CD4-positive, alpha-beta memory T cell (primary cell): Measurements from ENCODE around the gene STXBP4. TPM values are rescaled to one million over a fixed set of nuclear protein-coding genes. Genes with fewer than 3 reads are reported as not detected.

ENCODE experiments used
- CTCF ChIA-PET: fragments of 350-600 bp; sonication (Branson Sonifier 250); formaldehyde crosslinking; loops from one replicate; lab custom pipeline; 2021; ENCODE audit warnings: inconsistent platforms; ENCODE audit not compliant: partially characterized antibody; lab: Charles Lee
- POLR2A ChIA-PET: fragments of 350-600 bp; sonication (Branson Sonifier 250); formaldehyde crosslinking; loops from one replicate; lab custom pipeline; 2021; ENCODE audit not compliant: partially characterized antibody; lab: Charles Lee
- DNase-seq, 5 donors: peaks; one replicate each; pipeline versions ENCODE4 v3.0.0 to v3.0.0-alpha.2; 2020 to 2022; ENCODE audit warnings: mixed read lengths in 1 of 5
- H3K27ac ChIP-seq: one replicate; pipeline ENCODE4 v1.7.0; 2013; ENCODE audit warnings: low read depth, low read length
- H3K27me3 ChIP-seq: 2 replicates; pipeline ENCODE4 v1.7.0; 2013; ENCODE audit warnings: mild to moderate bottlenecking, low read length, moderate library complexity; ENCODE audit not compliant: insufficient read depth
- H3K36me3 ChIP-seq: 2 replicates; pipeline ENCODE4 v1.7.0; 2013; ENCODE audit warnings: mild to moderate bottlenecking, low read length, moderate library complexity; ENCODE audit not compliant: insufficient read depth
- H3K4me1 ChIP-seq: 2 replicates; pipeline ENCODE4 v1.7.0; 2013; ENCODE audit warnings: mild to moderate bottlenecking, low read length, moderate library complexity; ENCODE audit not compliant: insufficient read depth
- H3K4me3 ChIP-seq, 2 donors: one replicate each; pipeline ENCODE4 v1.7.0; 2013; ENCODE audit warnings: low read length in 2 of 2, mild to moderate bottlenecking in 1 of 2
- H3K9me3 ChIP-seq, 2 donors: one replicate each; pipeline ENCODE4 v1.7.0; 2013; ENCODE audit warnings: low read length in 2 of 2, control low read depth in 1 of 2; ENCODE audit not compliant: control insufficient read depth in 1 of 2
- H3K27ac Mint-ChIP-seq, 7 donors: one replicate each; pipeline ENCODE4 v1.8.0; 2020 to 2021; ENCODE audit warnings: mixed read lengths in 7 of 7, mild to moderate bottlenecking in 6 of 7, inconsistent platforms in 3 of 7, moderate library complexity in 3 of 7
- H3K27me3 Mint-ChIP-seq, 2 donors: one replicate each; pipeline ENCODE4 v1.8.0; 2020 to 2021; ENCODE audit warnings: mixed read lengths in 2 of 2
- H3K36me3 Mint-ChIP-seq, 2 donors: one replicate each; pipeline ENCODE4 v1.8.0; 2020 to 2021; ENCODE audit warnings: mixed read lengths in 2 of 2, inconsistent platforms in 1 of 2, mild to moderate bottlenecking in 1 of 2
- H3K4me1 Mint-ChIP-seq, 4 donors: one replicate each; pipeline ENCODE4 v1.8.0; 2020 to 2021; ENCODE audit warnings: mixed read lengths in 4 of 4, mild to moderate bottlenecking in 1 of 4
- H3K4me3 Mint-ChIP-seq, 8 donors: one replicate each; pipeline ENCODE4 v1.8.0; 2020 to 2021; ENCODE audit warnings: mixed read lengths in 8 of 8, mild to moderate bottlenecking in 7 of 8, moderate library complexity in 6 of 8, inconsistent platforms in 3 of 8
- H3K9me3 Mint-ChIP-seq, 8 donors: one replicate each; pipeline ENCODE4 v1.8.0; 2020 to 2021; ENCODE audit warnings: mixed read lengths in 8 of 8, mild to moderate bottlenecking in 5 of 8, inconsistent platforms in 3 of 8, moderate library complexity in 1 of 8
- intact Hi-C: fragments of 100-400 bp; cut with micrococcal nuclease; formaldehyde crosslinking; loops from one replicate; pipeline ENCODE4 v1.15.1; 2023
- polyA plus RNA-seq, 2 donors: library from polyadenylated mRNA; unstranded; fragments of 300-500 nt; fragmentation: Illumina TruSeq; gene quantifications; one replicate each; pipeline ENCODE4 v1.2.3, GENCODE V29; 2021
- total RNA-seq, 2 experiments: library from RNA; stranded (reverse); gene quantifications; one replicate each; pipeline ENCODE4 v1.2.3, GENCODE V29; 2021

The STXBP4 gene
- total and polyA plus RNA-seq, 4 experiments from 2014 or later: 1.5 to 12.8 (median 7.3) TPM

DNA sequence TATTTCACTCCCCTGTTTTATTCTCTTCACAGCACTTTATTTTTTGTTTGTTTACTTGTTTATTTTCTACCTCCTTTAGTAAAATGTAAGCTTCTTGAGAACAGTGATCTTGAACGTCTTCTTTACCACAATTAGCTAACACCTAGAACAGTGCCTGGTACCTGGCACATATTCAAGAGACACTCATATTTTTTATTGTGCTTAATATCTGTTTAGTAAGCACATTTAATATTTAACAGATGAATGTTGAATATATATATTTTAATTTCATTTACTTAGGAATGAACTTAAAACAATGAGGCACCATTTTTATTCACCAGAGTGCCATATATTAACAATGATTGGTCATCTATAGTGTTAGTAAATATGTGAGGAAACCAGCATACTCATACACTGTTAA lies 130.2 kb downstream of the STXBP4 start:
- Histone ChIP-seq H3K4me3 (no peak overlapping the region), H3K27me3 (no peaks in the 10 kb centered on the region), H3K36me3 (no peaks in the 10 kb centered on the region), H3K27ac (no peak overlapping the region), H3K4me1 (peaks cover 15% of the 10 kb centered on the region), H3K9me3 (no peaks in the 10 kb centered on the region)
- H3K27ac Mint-ChIP-seq: peak overlapping the region in 1 of 7 donors; percentile 85
- H3K36me3 Mint-ChIP-seq: peaks cover 15 to 29% of the 10 kb centered on the region in 2 donors
- ChIA-PET POLR2A (no interaction called here), CTCF (no interaction called here)
- H3K4me3 Mint-ChIP-seq: no peak overlapping the region
- intact Hi-C loops: no loop called here
- no peaks in the 10 kb centered on the region for H3K27me3 Mint-ChIP-seq
- H3K9me3 Mint-ChIP-seq: peaks cover 0 to 11% (median 3%) of the 10 kb centered on the region in 8 donors
- no peak for DNase-seq
- H3K4me1 Mint-ChIP-seq: peaks cover 8 to 11% (median 10%) of the 10 kb centered on the region in 4 donors

DNA sequence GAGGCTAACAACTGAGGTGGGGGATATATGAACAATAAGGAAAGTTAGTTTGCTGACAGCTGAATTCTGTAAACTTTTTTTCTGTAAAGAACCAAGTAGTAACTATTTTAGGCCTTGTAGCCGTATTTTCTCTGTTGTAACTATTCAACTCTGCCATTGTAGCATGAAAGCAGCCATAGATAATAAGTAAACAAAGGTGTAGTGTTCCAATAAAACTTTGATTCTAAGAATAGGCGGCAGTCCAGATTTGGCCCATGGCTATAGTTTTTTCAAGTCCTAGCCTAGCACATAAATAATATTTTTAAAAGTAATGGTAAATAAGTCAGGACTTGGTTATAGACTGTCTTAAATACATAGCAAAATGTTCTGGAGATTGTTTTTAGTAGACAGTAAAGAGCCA lies 142.0 kb downstream of the STXBP4 start:
- ChIA-PET POLR2A (no interaction called here), CTCF (no interaction called here)
- no peak overlapping the region for H3K27ac Mint-ChIP-seq
- Histone ChIP-seq H3K27ac (no peak overlapping the region), H3K4me3 (no peak overlapping the region), H3K27me3 (no peaks in the 10 kb centered on the region), H3K9me3 (no peaks in the 10 kb centered on the region), H3K4me1 (peaks cover 2% of the 10 kb centered on the region), H3K36me3 (no peaks in the 10 kb centered on the region)
- H3K27me3 Mint-ChIP-seq: no peaks in the 10 kb centered on the region
- peaks cover 3 to 9% (median 6%) of the 10 kb centered on the region in 4 donors for H3K4me1 Mint-ChIP-seq
- intact Hi-C loops: no loop called here
- no peak for DNase-seq
- no peak overlapping the region for H3K4me3 Mint-ChIP-seq
- H3K36me3 Mint-ChIP-seq: peaks cover 16 to 18% of the 10 kb centered on the region in 2 donors
- H3K9me3 Mint-ChIP-seq: peaks cover 0 to 17% (median 14%) of the 10 kb centered on the region in 8 donors

DNA sequence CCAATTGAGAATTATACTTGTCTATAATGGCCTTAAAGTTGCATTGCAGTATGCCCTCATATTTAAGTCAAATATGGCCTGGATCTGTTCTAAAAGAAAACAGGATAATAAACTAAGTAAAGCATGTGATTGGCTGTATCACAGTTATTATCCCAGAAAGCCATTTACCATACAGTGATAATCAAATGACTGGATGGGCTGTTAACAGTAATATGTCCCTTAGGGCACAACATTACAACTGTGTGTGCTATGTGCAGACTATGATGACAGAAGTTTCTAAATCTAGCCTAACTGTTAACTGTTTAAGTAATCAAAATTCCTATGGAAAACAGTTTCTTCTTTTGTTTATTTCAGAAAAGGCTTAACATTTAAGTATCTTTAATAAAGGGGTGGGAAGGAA lies 145.7 kb downstream of the STXBP4 start:
- H3K27ac ChIP-seq: no peak overlapping the region
- intact Hi-C loops: no loop called here
- no peaks in the 10 kb centered on the region for H3K36me3 ChIP-seq
- ChIA-PET CTCF (no interaction called here), POLR2A (interaction anchor here (0.7 to 1.9 kb wide), 2 partner anchors 22 to 123 kb away, joined by 3 to 5 read pairs; no protein-coding TSS in a partner anchor)
- H3K4me1 ChIP-seq: peaks cover 22% of the 10 kb centered on the region
- no peaks in the 10 kb centered on the region for H3K27me3 ChIP-seq
- Mint-ChIP-seq H3K4me3 (no peak overlapping the region), H3K4me1 (peaks cover 10 to 28% (median 22%) of the 10 kb centered on the region in 4 donors), H3K9me3 (peaks cover 0 to 5% (median 0%) of the 10 kb centered on the region in 8 donors), H3K36me3 (peaks cover 2 to 3% of the 10 kb centered on the region in 2 donors), H3K27ac (peak overlapping the region in 1 of 7 donors; percentile 45), H3K27me3 (no peaks in the 10 kb centered on the region)
- no peak overlapping the region for H3K4me3 ChIP-seq
- DNase-seq: no peak
- H3K9me3 ChIP-seq: no peaks in the 10 kb centered on the region

DNA sequence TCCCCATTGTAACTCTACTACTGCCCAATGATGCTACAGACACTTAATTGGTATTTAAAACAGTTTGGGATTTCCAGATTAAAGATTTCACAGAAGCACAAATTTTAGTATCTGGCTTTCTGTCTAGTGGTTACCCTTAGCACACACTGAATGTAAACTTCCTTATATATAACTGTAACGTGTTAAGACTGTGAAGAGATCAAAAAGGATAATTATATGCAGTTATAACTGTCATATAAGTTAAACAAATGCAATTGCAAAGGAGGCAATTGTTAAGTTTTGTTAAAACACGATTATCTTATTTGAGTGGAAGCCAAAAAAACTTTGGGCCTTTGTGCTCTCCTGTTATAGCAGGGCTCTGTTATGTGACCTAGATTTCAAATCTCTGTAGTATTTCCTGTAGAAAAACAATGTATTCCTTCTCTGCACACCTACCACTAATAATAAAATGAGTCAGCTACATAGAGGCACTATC lies 147.9 kb downstream of the STXBP4 start:
- intact Hi-C loops: loop anchor here (2.0 kb wide), 1 partner anchor 26 kb away; no protein-coding TSS in a partner anchor
- Histone ChIP-seq H3K27me3 (no peaks in the 10 kb centered on the region), H3K27ac (peak overlapping the region; percentile 6), H3K9me3 (no peaks in the 10 kb centered on the region), H3K4me3 (no peak overlapping the region), H3K4me1 (peaks cover 22% of the 10 kb centered on the region), H3K36me3 (no peaks in the 10 kb centered on the region)
- POLR2A ChIA-PET: interaction anchor here (1.0 to 3.2 kb wide), 5 partner anchors 17 to 121 kb away, joined by 3 to 15 read pairs (median 5); no protein-coding TSS in a partner anchor
- H3K36me3 Mint-ChIP-seq: peaks cover 2 to 3% of the 10 kb centered on the region in 2 donors
- H3K27me3 Mint-ChIP-seq: no peaks in the 10 kb centered on the region
- H3K4me3 Mint-ChIP-seq: peak overlapping the region in 6 of 8 donors; percentile 4 to 64 (median 48)
- H3K9me3 Mint-ChIP-seq: peaks cover 0 to 2% (median 0%) of the 10 kb centered on the region in 8 donors
- CTCF ChIA-PET: interaction anchor here (1.2 to 1.4 kb wide), 4 partner anchors 26 to 122 kb away, joined by 3 to 5 read pairs (median 3); no protein-coding TSS in a partner anchor
- peak in 3 of 5 donors; percentile 14 to 32 (median 27) for DNase-seq
- H3K27ac Mint-ChIP-seq: peak overlapping the region; percentile 58 to 90 (median 87)
- peaks cover 10 to 28% (median 22%) of the 10 kb centered on the region in 4 donors for H3K4me1 Mint-ChIP-seq

DNA sequence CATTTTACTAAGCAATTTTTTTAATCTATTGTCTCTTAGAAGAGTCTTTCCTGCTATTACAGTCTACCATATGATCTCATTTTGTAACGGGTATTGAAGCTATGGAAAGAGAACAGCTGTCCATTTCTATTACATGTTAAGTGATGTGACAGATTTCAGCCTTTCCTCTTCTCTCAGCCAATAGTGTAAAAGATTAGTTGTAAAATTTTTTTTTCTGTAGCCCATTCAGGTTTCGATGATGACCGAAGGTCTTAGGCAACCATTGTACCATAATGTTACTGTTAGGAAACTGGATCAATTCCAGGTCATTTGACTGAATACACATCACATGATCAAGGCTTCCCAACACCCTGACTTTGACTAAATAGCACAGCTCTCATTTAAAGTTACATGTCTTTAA lies 148.6 kb downstream of the STXBP4 start:
- Mint-ChIP-seq H3K27me3 (no peaks in the 10 kb centered on the region), H3K4me1 (peaks cover 10 to 31% (median 22%) of the 10 kb centered on the region in 4 donors), H3K4me3 (peak overlapping the region in 1 of 8 donors; percentile 19), H3K27ac (peak overlapping the region in 4 of 7 donors; percentile 3 to 87 (median 67)), H3K9me3 (peaks cover 0 to 2% (median 0%) of the 10 kb centered on the region in 8 donors), H3K36me3 (peaks cover 2 to 3% of the 10 kb centered on the region in 2 donors)
- no peaks in the 10 kb centered on the region for H3K9me3 ChIP-seq
- no peak for DNase-seq
- POLR2A ChIA-PET: interaction anchor here (1.0 to 3.2 kb wide), 7 partner anchors 16 to 121 kb away, joined by 3 to 15 read pairs (median 4); no protein-coding TSS in a partner anchor
- no peaks in the 10 kb centered on the region for H3K27me3 ChIP-seq
- CTCF ChIA-PET: interaction anchor here (1.0 to 1.4 kb wide), 5 partner anchors 27 to 121 kb away, joined by 3 to 5 read pairs (median 3); no protein-coding TSS in a partner anchor
- no peaks in the 10 kb centered on the region for H3K36me3 ChIP-seq
- intact Hi-C loops: loop anchor here (2.0 kb wide), 1 partner anchor 26 kb away; no protein-coding TSS in a partner anchor
- no peak overlapping the region for H3K4me3 ChIP-seq
- H3K27ac ChIP-seq: no peak overlapping the region
- peaks cover 22% of the 10 kb centered on the region for H3K4me1 ChIP-seq

DNA sequence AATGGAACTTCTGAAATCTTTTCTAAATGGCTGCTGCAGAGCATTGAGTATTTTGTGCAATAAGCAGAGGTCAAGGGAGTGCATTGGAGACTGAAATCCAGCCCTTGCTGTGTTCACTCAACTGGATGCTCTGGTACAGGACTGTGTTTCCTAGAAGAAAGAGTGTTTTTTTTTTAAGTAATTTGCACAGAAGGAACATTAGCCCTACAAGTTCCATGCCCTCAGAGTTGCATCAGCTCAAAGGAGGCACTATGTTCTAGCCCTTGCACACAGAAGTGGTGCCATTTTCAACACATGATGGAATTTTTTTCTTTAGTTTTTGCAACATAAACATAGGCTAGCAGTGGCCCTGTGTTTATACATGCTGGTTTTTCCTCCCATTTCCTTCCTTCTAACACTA lies 152.1 kb downstream of the STXBP4 start:
- no peaks in the 10 kb centered on the region for H3K27me3 ChIP-seq
- H3K27ac ChIP-seq: no peak overlapping the region
- H3K4me3 ChIP-seq: no peak overlapping the region
- no peak for DNase-seq
- ChIA-PET POLR2A (interaction anchor here (1.2 kb wide), 1 partner anchor 145 kb away, joined by 3 read pairs; no protein-coding TSS in a partner anchor), CTCF (interaction anchor here (0.9 to 1.4 kb wide), 2 partner anchors 19 to 174 kb away, joined by 3 read pairs; no protein-coding TSS in a partner anchor)
- intact Hi-C loops: no loop called here
- H3K9me3 ChIP-seq: no peaks in the 10 kb centered on the region
- Mint-ChIP-seq H3K36me3 (no peaks in the 10 kb centered on the region), H3K4me1 (peaks cover 8 to 24% (median 17%) of the 10 kb centered on the region in 4 donors), H3K27ac (peak overlapping the region in 1 of 7 donors; percentile 29), H3K9me3 (no peaks in the 10 kb centered on the region), H3K27me3 (no peaks in the 10 kb centered on the region), H3K4me3 (no peak overlapping the region)
- H3K36me3 ChIP-seq: no peaks in the 10 kb centered on the region
- peaks cover 18% of the 10 kb centered on the region for H3K4me1 ChIP-seq

DNA sequence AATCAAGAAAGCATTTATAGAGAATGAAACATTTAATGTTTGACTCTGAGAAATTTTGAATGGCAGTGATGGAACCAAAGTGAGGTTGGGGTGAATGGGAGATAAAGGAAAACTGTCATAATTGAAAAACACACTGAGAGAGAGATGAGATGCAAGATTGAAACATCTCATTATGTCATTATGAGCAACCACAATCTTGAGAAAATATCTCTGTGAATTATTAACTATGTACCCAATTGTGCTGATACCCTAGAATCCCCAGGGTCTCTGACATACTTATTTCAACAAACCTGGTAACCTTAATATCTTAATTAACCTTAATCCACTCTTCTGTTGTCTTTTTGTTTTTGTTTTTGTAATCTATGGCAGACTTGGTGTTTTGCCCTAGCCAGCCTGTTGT lies 152.7 kb downstream of the STXBP4 start:
- Mint-ChIP-seq H3K36me3 (no peaks in the 10 kb centered on the region), H3K4me3 (no peak overlapping the region), H3K27me3 (no peaks in the 10 kb centered on the region), H3K9me3 (no peaks in the 10 kb centered on the region), H3K27ac (no peak overlapping the region), H3K4me1 (peaks cover 7 to 19% (median 16%) of the 10 kb centered on the region in 4 donors)
- H3K9me3 ChIP-seq: no peaks in the 10 kb centered on the region
- POLR2A ChIA-PET: no interaction called here
- H3K36me3 ChIP-seq: no peaks in the 10 kb centered on the region
- H3K4me3 ChIP-seq: no peak overlapping the region
- H3K4me1 ChIP-seq: peaks cover 12% of the 10 kb centered on the region
- H3K27me3 ChIP-seq: no peaks in the 10 kb centered on the region
- no peak overlapping the region for H3K27ac ChIP-seq
- no peak for DNase-seq
- CTCF ChIA-PET: no interaction called here
- intact Hi-C loops: no loop called here
